A549 (cell line): ENCODE data around the gene COMMD10. TPM values are rescaled to one million over a fixed set of nuclear protein-coding genes. Genes with fewer than 3 reads are reported as not detected.

ENCODE experiments used
- ATAC-seq, 2 experiments: fragments of 200-7000 bp in 1 of 2; fragments of >200 bp in 1 of 2; cut with Nextera tagmentation in 1 of 2; cut with Tn5 transposase in 1 of 2; 3 replicates each; pipeline versions ENCODE4 v1.8.0 to v1.9.1; 2018 to 2020; ENCODE audit warnings: mild to moderate bottlenecking in 1 of 2, moderate library complexity in 1 of 2
- CTCF ChIA-PET: fragments of 300-600 bp; sonication (Branson Sonifier 250); formaldehyde crosslinking; extraction: SDS; loops from one replicate; lab custom pipeline; 2021; ENCODE audit warnings: antibody characterized with exemption, inconsistent platforms; lab: Yijun Ruan, JAX
- POLR2A ChIA-PET: fragments of 350-600 bp; formaldehyde crosslinking; extraction: SDS; loops from one replicate; lab custom pipeline; 2021; ENCODE audit warnings: antibody characterized with exemption, inconsistent platforms; lab: Yijun Ruan, JAX
- DNase-seq, 2 experiments: peaks; one replicate each; pipeline versions ENCODE4 v3.0.0 to v3.0.0-alpha.2; 2011 to 2016; ENCODE audit warnings: low read depth in 1 of 2, low spot score in 1 of 2
- FAIRE-seq: peaks from 2 replicates; lab custom pipeline; 2011; peaks lifted over from hg19 to GRCh38; lab: Jason Lieb, UNC
- H3K27ac ChIP-seq, 2 experiments: fragments of >200 bp; sonication (Bioruptor Twin); formaldehyde crosslinking; 3 replicates each; pipeline ENCODE4 v1.5.1; 2016 to 2017
- H3K4me1 ChIP-seq: fragments of >200 bp; sonication (Bioruptor Twin); formaldehyde crosslinking; 3 replicates; pipeline ENCODE4 v1.6.1; 2016
- H3K4me2 ChIP-seq: fragments of >200 bp; sonication (Bioruptor Twin); formaldehyde crosslinking; 3 replicates; pipeline ENCODE4 v1.6.1; 2016
- H3K4me3 ChIP-seq: fragments of >200 bp; sonication (Bioruptor Twin); formaldehyde crosslinking; 3 replicates; pipeline ENCODE4 v1.5.1; 2016
- H3K9me3 ChIP-seq: fragments of >200 bp; sonication (Bioruptor Twin); formaldehyde crosslinking; 3 replicates; pipeline ENCODE4 v1.6.1; 2016
- BHLHE40 ChIP-seq: IDR thresholded peaks from 2 replicates; pipeline ENCODE4 v1.6.1; 2012; ENCODE audit warnings: low read depth, low read length, inconsistent platforms
- CBX2 ChIP-seq: fragments of 200-600 bp; sonication (generic); IDR thresholded peaks from 2 replicates; pipeline ENCODE4 v1.6.1; 2016; ENCODE audit warnings: low read depth, mild to moderate bottlenecking, borderline replicate concordance
- CHD2 ChIP-seq: fragments of 150-350 bp; IDR thresholded peaks from 2 replicates; pipeline ENCODE4 v1.6.1; 2014; ENCODE audit warnings: low read length; ENCODE audit not compliant: partially characterized antibody
- CHD4 ChIP-seq: fragments of 200-600 bp; sonication (generic); IDR thresholded peaks from 2 replicates; pipeline ENCODE4 v1.6.1; 2016; ENCODE audit warnings: antibody characterized with exemption, mild to moderate bottlenecking, borderline replicate concordance
- EHF ChIP-seq: fragments of 250-450 bp; sonication (Bioruptor Pico); IDR thresholded peaks from 2 replicates; pipeline ENCODE4 v1.5.0; 2020; ENCODE audit warnings: mild to moderate bottlenecking
- FOSB ChIP-seq: fragments of 250-450 bp; sonication (Bioruptor Pico); IDR thresholded peaks from 2 replicates; pipeline ENCODE4 v1.5.0; 2020; ENCODE audit warnings: mild to moderate bottlenecking, moderate library complexity
- FOXS1 ChIP-seq: fragments of 250-450 bp; sonication (Bioruptor Pico); IDR thresholded peaks from 2 replicates; pipeline ENCODE4 v1.5.0; 2020; ENCODE audit warnings: mild to moderate bottlenecking, moderate library complexity
- GATA3 ChIP-seq: IDR thresholded peaks from 2 replicates; pipeline ENCODE4 v1.6.1; 2012; ENCODE audit warnings: borderline replicate concordance
- HDAC2 ChIP-seq: fragments of 200-600 bp; sonication (generic); IDR thresholded peaks from 2 replicates; pipeline ENCODE4 v1.6.1; 2016
- HOXB13 ChIP-seq: fragments of 250-450 bp; sonication (Bioruptor Pico); IDR thresholded peaks from 2 replicates; pipeline ENCODE4 v1.5.0; 2020; ENCODE audit warnings: low read depth, mild to moderate bottlenecking, moderate library complexity
- HOXB5 ChIP-seq: fragments of 250-450 bp; sonication (Bioruptor Pico); IDR thresholded peaks from 2 replicates; pipeline ENCODE4 v1.5.0; 2020; ENCODE audit warnings: mild to moderate bottlenecking, moderate library complexity
- JUN ChIP-seq, 2 experiments: fragments of >200 bp; sonication (Bioruptor Twin); formaldehyde crosslinking; IDR thresholded peaks; 2 replicates in 1 of 2; 3 replicates in 1 of 2; pipeline ENCODE4 v1.6.1; 2016 to 2017
- KDM1A ChIP-seq: fragments of 200-600 bp; sonication (generic); IDR thresholded peaks from 2 replicates; pipeline ENCODE4 v1.6.1; 2016; ENCODE audit warnings: low read depth, mild to moderate bottlenecking
- NFE2L2 ChIP-seq: fragments of 150-350 bp; conservative IDR thresholded peaks from 2 replicates; pipeline ENCODE4 v1.6.1; 2014; ENCODE audit warnings: low read length
- NPAS2 ChIP-seq: fragments of 250-450 bp; sonication (Bioruptor Pico); IDR thresholded peaks from 2 replicates; pipeline ENCODE4 v1.8.0; 2022; ENCODE audit warnings: mild to moderate bottlenecking, moderate library complexity, borderline replicate concordance
- NR3C1 ChIP-seq: fragments of >200 bp; sonication (Bioruptor Twin); formaldehyde crosslinking; IDR thresholded peaks from 3 replicates; pipeline ENCODE4 v1.6.1; 2017
- PHF8 ChIP-seq: fragments of 200-600 bp; sonication (generic); IDR thresholded peaks from 2 replicates; pipeline ENCODE4 v1.6.1; 2016; ENCODE audit warnings: low read depth, mild to moderate bottlenecking, antibody characterized with exemption, moderate library complexity, borderline replicate concordance
- POLR2A ChIP-seq: IDR thresholded peaks from 2 replicates; pipeline ENCODE4 v1.6.1; 2012; ENCODE audit warnings: mild to moderate bottlenecking, low read length
- POLR2AphosphoS2 ChIP-seq: conservative IDR thresholded peaks from 2 replicates; pipeline ENCODE4 v1.6.1; 2012; ENCODE audit warnings: low read length, improper control_type of control experiment, inconsistent platforms
- TFCP2L1 ChIP-seq: fragments of 250-450 bp; sonication (Bioruptor Pico); IDR thresholded peaks from 2 replicates; pipeline ENCODE4 v1.5.0; 2021; ENCODE audit warnings: mild to moderate bottlenecking
- ZFP36 ChIP-seq: fragments of 450-650 bp; IDR thresholded peaks from 2 replicates; pipeline ENCODE4 v1.6.1; 2014; ENCODE audit warnings: borderline replicate concordance; ENCODE audit not compliant: partially characterized antibody
- ZNF302 ChIP-seq: fragments of 250-450 bp; sonication (Bioruptor Pico); IDR thresholded peaks from 2 replicates; pipeline ENCODE4 v1.9.0; 2021; ENCODE audit warnings: inconsistent platforms, mild to moderate bottlenecking, moderate library complexity
- WGBS: methylation state at CpG from one replicate; pipeline ENCODE4 v1.1.6; 2017; ENCODE audit errors: missing lambda C conversion rate; 5-methylcytosine and 5-hydroxymethylcytosine counted together
- polyA minus RNA-seq: library from RNA; depleted of rRNA, polyadenylated mRNA; stranded (reverse); fragments of >200 nt; gene quantifications from 2 replicates; pipeline ENCODE4 v1.2.3, GENCODE V29; 2011; rRNA and poly(A)+ RNA removed
- polyA plus RNA-seq, 4 experiments: library from polyadenylated mRNA; depleted of rRNA in 3 of 4; stranded (reverse); fragments of >200 nt; fragmentation: RNase III in 1 of 4; extraction: RNeasy Plus Mini Kit Qiagen cat#74134 plus additional on column Dnase treatment in 1 of 4; gene quantifications; 2 replicates in 3 of 4; 3 replicates in 1 of 4; pipeline ENCODE4 v1.2.3, GENCODE V29; 2011 to 2017
- TF ChIP-seq, protein P1 (sequence below): IDR thresholded peaks from 2 replicates; pipeline ENCODE4 v1.6.1; 2012
- TF ChIP-seq, protein P2 (sequence below): fragments of 450-650 bp; IDR thresholded peaks from 2 replicates; pipeline ENCODE4 v1.6.1; 2014; ENCODE audit warnings: antibody characterized with exemption
- TF ChIP-seq, protein P3 (sequence below): fragments of 250-450 bp; sonication (Bioruptor Pico); IDR thresholded peaks from 2 replicates; pipeline ENCODE4 v1.5.0; 2020; ENCODE audit warnings: low read depth, mild to moderate bottlenecking, moderate library complexity
- TF ChIP-seq, protein P4 (sequence below): fragments of 250-450 bp; sonication (Bioruptor Pico); IDR thresholded peaks from 2 replicates; pipeline ENCODE4 v1.5.0; 2021; ENCODE audit warnings: mild to moderate bottlenecking, moderate library complexity, borderline replicate concordance
- TF ChIP-seq, protein P5 (sequence below): IDR thresholded peaks from 2 replicates; pipeline ENCODE4 v1.6.1; 2012; ENCODE audit warnings: low read depth, borderline replicate concordance
- TF ChIP-seq, protein P6 (sequence below): fragments of >200 bp; sonication (Bioruptor Twin); formaldehyde crosslinking; IDR thresholded peaks from 3 replicates; pipeline ENCODE4 v1.5.1; 2016

Gene COMMD10
- polyA plus RNA-seq (2011; rRNA removed) = 49.6 and 63.9 TPM in 2 replicates
- polyA plus RNA-seq (2012; cell fraction: cytosol; rRNA removed) = 11.3 and 12.0 TPM in 2 replicates
- polyA plus RNA-seq (2012; cell fraction: nucleus; rRNA removed) = 4.0 and 6.4 TPM in 2 replicates
- 38.4 to 40.8 TPM (median 40.2 TPM) in 3 replicates for polyA plus RNA-seq (2017; fragmentation: RNase III; extraction: RNeasy Plus Mini Kit Qiagen cat#74134 plus additional on column Dnase treatment)
- 9.6 and 11.0 TPM in 2 replicates for polyA minus RNA-seq

DNA sequence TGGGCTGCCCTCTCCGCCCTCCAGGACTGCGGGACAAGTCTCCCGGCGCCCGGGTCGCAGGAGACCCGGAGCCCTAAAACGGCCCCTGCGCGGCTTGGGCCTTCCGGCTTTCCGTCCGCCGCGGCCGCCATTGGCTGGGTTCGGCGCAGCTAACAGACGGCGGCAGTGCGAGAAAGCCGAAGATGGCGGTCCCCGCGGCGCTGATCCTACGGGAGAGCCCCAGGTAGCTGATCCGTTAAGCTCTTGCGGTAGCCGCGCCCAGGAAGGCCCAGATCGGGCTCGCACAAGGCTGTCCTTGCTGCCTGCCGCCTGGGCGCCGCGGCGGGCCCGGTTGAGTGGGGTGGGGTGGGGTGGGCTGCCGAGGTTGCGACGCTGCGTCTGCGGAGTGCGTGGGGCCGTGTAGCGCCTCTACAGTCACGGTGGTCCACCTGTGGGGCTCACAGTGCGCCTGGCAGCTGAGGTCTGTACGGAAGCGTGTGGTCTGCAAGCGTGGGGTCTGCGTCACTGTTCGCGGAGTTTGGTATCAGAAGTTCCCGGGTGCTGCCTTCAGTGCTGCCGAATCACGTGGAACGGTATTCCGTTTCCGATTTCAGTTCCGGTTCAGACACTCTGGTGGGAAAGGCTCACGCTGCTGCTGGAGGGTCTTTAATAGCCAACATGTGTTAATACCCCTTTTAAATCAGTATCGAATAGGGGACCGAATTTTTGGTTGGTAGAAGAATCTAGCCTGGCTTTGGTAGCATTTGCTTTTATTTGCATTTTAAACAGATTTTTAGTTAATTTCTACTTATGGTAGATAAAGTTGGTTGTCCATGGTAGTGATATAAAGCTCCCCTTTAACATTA, at the start of gene COMMD10:
Gene COMMD10, plus strand, starts transcription at position 155 of the 845 bp plus-strand sequence.
- DNase-seq = peak; percentile 72 to 87
- Histone ChIP-seq H3K4me1 (peaks cover 9% of the 10 kb centered on the region; the same call in 2 of the 3 replicates), H3K9me3 (no peaks in the 10 kb centered on the region), H3K4me2 (peak within 1 kb of the TSS; percentile 98), H3K4me3 (peak within 1 kb of the TSS; percentile 80), H3K27ac (peak within 1 kb of the TSS; percentile 93 to 99)
- no peak for FAIRE-seq
- ATAC-seq = peak; percentile 96 to 97
- WGBS = under 1% methylated on average over 24 of the region's 65 CpGs
- ChIA-PET POLR2A (interaction anchor here (0.6 to 0.7 kb wide), 2 partner anchors 53 to 431 kb away, joined by 3 to 4 read pairs; partner anchors contain the start of gene ARL14EPL), CTCF (interaction anchor here (1.1 to 1.4 kb wide), 3 partner anchors 16 to 472 kb away, joined by 3 read pairs; no protein-coding TSS in a partner anchor)
- TF ChIP-seq, protein P1, sequence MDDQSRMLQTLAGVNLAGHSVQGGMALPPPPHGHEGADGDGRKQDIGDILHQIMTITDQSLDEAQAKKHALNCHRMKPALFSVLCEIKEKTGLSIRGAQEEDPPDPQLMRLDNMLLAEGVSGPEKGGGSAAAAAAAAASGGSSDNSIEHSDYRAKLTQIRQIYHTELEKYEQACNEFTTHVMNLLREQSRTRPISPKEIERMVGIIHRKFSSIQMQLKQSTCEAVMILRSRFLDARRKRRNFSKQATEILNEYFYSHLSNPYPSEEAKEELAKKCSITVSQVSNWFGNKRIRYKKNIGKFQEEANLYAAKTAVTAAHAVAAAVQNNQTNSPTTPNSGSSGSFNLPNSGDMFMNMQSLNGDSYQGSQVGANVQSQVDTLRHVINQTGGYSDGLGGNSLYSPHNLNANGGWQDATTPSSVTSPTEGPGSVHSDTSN = no peak
- TF ChIP-seq HOXB5 (CRISPR knock-in tag) = no peak
- TF ChIP-seq HOXB13 (CRISPR knock-in tag) = no peak
- no peak for TF ChIP-seq FOXS1 (CRISPR knock-in tag)
- TF ChIP-seq BHLHE40 = no peak
- TF ChIP-seq, protein P2, sequence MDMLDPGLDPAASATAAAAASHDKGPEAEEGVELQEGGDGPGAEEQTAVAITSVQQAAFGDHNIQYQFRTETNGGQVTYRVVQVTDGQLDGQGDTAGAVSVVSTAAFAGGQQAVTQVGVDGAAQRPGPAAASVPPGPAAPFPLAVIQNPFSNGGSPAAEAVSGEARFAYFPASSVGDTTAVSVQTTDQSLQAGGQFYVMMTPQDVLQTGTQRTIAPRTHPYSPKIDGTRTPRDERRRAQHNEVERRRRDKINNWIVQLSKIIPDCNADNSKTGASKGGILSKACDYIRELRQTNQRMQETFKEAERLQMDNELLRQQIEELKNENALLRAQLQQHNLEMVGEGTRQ = peak; percentile 64
- no peak for TF ChIP-seq NFE2L2
- peak; percentile 59 for TF ChIP-seq PHF8
- TF ChIP-seq POLR2A = peak; percentile 75
- no peak for TF ChIP-seq FOSB
- TF ChIP-seq GATA3 = no peak
- no peak for TF ChIP-seq POLR2AphosphoS2
- no peak for TF ChIP-seq KDM1A
- TF ChIP-seq HDAC2 = no peak
- TF ChIP-seq, protein P3, sequence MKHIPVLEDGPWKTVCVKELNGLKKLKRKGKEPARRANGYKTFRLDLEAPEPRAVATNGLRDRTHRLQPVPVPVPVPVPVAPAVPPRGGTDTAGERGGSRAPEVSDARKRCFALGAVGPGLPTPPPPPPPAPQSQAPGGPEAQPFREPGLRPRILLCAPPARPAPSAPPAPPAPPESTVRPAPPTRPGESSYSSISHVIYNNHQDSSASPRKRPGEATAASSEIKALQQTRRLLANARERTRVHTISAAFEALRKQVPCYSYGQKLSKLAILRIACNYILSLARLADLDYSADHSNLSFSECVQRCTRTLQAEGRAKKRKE = no peak
- TF ChIP-seq TFCP2L1 = no peak
- TF ChIP-seq EHF (CRISPR knock-in tag) = no peak
- peak in 1 of 2 experiments; percentile 86; a peak in 4 of 5 replicates for TF ChIP-seq JUN (IDR thresholded peaks at IDR 0.05)
- TF ChIP-seq NPAS2 = no peak
- TF ChIP-seq, protein P4, sequence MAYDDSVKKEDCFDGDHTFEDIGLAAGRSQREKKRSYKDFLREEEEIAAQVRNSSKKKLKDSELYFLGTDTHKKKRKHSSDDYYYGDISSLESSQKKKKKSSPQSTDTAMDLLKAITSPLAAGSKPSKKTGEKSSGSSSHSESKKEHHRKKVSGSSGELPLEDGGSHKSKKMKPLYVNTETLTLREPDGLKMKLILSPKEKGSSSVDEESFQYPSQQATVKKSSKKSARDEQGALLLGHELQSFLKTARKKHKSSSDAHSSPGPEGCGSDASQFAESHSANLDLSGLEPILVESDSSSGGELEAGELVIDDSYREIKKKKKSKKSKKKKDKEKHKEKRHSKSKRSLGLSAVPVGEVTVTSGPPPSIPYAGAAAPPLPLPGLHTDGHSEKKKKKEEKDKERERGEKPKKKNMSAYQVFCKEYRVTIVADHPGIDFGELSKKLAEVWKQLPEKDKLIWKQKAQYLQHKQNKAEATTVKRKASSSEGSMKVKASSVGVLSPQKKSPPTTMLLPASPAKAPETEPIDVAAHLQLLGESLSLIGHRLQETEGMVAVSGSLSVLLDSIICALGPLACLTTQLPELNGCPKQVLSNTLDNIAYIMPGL (CRISPR knock-in tag) = peak; percentile 59; the same call in 1 of the 2 replicates
- no peak for TF ChIP-seq NR3C1
- no peak for TF ChIP-seq CHD2
- no peak for TF ChIP-seq ZNF302 (CRISPR knock-in tag)
- TF ChIP-seq, protein P5, sequence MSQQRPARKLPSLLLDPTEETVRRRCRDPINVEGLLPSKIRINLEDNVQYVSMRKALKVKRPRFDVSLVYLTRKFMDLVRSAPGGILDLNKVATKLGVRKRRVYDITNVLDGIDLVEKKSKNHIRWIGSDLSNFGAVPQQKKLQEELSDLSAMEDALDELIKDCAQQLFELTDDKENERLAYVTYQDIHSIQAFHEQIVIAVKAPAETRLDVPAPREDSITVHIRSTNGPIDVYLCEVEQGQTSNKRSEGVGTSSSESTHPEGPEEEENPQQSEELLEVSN = peak; percentile 86
- TF ChIP-seq ZFP36 = no peak
- no peak for TF ChIP-seq CHD4
- no peak for TF ChIP-seq CBX2
- TF ChIP-seq, protein P6, sequence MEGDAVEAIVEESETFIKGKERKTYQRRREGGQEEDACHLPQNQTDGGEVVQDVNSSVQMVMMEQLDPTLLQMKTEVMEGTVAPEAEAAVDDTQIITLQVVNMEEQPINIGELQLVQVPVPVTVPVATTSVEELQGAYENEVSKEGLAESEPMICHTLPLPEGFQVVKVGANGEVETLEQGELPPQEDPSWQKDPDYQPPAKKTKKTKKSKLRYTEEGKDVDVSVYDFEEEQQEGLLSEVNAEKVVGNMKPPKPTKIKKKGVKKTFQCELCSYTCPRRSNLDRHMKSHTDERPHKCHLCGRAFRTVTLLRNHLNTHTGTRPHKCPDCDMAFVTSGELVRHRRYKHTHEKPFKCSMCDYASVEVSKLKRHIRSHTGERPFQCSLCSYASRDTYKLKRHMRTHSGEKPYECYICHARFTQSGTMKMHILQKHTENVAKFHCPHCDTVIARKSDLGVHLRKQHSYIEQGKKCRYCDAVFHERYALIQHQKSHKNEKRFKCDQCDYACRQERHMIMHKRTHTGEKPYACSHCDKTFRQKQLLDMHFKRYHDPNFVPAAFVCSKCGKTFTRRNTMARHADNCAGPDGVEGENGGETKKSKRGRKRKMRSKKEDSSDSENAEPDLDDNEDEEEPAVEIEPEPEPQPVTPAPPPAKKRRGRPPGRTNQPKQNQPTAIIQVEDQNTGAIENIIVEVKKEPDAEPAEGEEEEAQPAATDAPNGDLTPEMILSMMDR = no peak
